ENCODE results near the gene KIF2C. TPM values are rescaled to one million over a fixed set of nuclear protein-coding genes. Genes with fewer than 3 reads are reported as not detected.

KIF2C gene
- total and polyA plus RNA-seq, 9 of the 15 experiments (the other 6 are each of a cell fraction or from before 2014, with no cell fraction given): 84.9 to 226 (median 169) TPM

DNA sequence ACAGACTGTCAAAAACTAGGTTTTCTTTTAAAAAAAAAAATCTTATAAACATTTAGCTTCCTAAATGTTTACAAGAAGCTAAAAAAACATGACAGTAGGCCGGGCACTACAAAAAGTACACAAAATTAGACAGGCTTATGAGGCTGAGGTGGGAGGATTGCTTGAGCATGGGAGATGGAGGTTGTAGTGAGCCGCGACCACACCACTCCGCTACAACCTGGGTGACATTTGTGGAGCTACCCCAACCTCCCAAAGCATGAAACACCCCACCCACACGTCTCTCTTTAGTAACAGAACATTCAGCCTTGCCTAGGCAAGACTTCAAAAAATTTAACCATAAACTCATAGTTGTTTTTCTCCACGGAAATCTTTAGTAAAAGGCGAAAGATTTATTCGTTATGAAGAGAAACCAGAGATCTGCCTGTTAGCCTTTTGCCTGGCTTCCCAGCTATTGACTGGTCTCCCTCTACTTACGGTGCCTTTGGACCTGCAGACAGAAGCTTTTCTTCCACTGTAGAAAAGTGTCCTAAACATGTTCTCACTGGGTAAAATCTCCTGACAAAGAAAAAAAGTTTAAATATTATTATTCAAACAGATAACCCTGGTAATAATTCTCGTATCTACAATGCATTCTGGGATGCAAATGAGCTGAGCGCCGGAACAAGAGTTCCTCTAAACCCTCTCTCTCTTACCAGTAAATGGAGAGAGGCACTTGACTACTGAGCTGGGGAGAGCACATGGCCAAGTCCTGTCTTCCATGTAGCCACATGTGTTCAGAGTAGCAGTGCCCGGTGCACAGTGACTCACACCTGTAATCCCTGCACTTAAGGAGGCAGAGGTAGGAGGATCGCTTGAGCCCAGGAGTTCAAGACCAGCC is 17.9 kb upstream of the KIF2C start (continued):
- TF ChIP-seq GABPB1 (CRISPR knock-in tag; IDR thresholded peaks at IDR 0.05): peak; percentile 91
- TF ChIP-seq ZNF217 (CRISPR knock-in tag; IDR thresholded peaks at IDR 0.05): peak; percentile 93
- peak; percentile 11 to 95 (median 91) for TF ChIP-seq YY1 (IDR thresholded peaks at IDR 0.05; ENCODE audit: borderline replicate concordance in 1 of 3, control insufficient read depth in 1 of 3, extremely low read depth in 1 of 3, insufficient read depth in 3 of 3, insufficient read length in 1 of 3, insufficient replicate concordance in 2 of 3, low read depth in 1 of 3, low read length in 2 of 3)
- peak; percentile 100 for TF ChIP-seq ZNF830 (CRISPR knock-in tag; IDR thresholded peaks at IDR 0.05)
- TF ChIP-seq FOXA3 (CRISPR knock-in tag; conservative IDR thresholded peaks at IDR 0.05 in 1 of 2, IDR thresholded peaks at IDR 0.05 in 1 of 2): peak; percentile 67 to 87
- TF ChIP-seq ZNF507 (tag; conservative IDR thresholded peaks at IDR 0.05): no peak
- peak; percentile 100 for TF ChIP-seq KDM5B (IDR thresholded peaks at IDR 0.05; ENCODE audit: insufficient replicate concordance, low read depth, low read length)
- TF ChIP-seq POLR2G (IDR thresholded peaks at IDR 0.05; ENCODE audit: low read depth, low read length): peak; percentile 93
- peak; percentile 93 for TF ChIP-seq SNRNP70 (optimal IDR thresholded peaks at IDR 0.05; ENCODE audit: low read depth, low read length)
- TF ChIP-seq, protein P1, sequence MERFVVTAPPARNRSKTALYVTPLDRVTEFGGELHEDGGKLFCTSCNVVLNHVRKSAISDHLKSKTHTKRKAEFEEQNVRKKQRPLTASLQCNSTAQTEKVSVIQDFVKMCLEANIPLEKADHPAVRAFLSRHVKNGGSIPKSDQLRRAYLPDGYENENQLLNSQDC (CRISPR knock-in tag; IDR thresholded peaks at IDR 0.05): peak; percentile 100
- TF ChIP-seq, protein P2, sequence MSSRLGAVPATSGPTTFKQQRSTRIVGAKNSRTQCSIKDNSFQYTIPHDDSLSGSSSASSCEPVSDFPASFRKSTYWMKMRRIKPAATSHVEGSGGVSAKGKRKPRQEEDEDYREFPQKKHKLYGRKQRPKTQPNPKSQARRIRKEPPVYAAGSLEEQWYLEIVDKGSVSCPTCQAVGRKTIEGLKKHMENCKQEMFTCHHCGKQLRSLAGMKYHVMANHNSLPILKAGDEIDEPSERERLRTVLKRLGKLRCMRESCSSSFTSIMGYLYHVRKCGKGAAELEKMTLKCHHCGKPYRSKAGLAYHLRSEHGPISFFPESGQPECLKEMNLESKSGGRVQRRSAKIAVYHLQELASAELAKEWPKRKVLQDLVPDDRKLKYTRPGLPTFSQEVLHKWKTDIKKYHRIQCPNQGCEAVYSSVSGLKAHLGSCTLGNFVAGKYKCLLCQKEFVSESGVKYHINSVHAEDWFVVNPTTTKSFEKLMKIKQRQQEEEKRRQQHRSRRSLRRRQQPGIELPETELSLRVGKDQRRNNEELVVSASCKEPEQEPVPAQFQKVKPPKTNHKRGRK (tag; IDR thresholded peaks at IDR 0.05): no peak
- TF ChIP-seq CREBBP (IDR thresholded peaks at IDR 0.05; ENCODE audit: low read depth, low read length): peak; percentile 100
- peak; percentile 90 for TF ChIP-seq E2F3 (CRISPR knock-in tag; IDR thresholded peaks at IDR 0.05)
- peak; percentile 94 for TF ChIP-seq ZNF354B (CRISPR knock-in tag; IDR thresholded peaks at IDR 0.05)
- peak; percentile 100 for TF ChIP-seq RNF2 (IDR thresholded peaks at IDR 0.05)
- peak; percentile 83; the same call in 1 of the 2 replicates for TF ChIP-seq HIVEP1 (CRISPR knock-in tag; IDR thresholded peaks at IDR 0.05)
- TF ChIP-seq, protein P3, sequence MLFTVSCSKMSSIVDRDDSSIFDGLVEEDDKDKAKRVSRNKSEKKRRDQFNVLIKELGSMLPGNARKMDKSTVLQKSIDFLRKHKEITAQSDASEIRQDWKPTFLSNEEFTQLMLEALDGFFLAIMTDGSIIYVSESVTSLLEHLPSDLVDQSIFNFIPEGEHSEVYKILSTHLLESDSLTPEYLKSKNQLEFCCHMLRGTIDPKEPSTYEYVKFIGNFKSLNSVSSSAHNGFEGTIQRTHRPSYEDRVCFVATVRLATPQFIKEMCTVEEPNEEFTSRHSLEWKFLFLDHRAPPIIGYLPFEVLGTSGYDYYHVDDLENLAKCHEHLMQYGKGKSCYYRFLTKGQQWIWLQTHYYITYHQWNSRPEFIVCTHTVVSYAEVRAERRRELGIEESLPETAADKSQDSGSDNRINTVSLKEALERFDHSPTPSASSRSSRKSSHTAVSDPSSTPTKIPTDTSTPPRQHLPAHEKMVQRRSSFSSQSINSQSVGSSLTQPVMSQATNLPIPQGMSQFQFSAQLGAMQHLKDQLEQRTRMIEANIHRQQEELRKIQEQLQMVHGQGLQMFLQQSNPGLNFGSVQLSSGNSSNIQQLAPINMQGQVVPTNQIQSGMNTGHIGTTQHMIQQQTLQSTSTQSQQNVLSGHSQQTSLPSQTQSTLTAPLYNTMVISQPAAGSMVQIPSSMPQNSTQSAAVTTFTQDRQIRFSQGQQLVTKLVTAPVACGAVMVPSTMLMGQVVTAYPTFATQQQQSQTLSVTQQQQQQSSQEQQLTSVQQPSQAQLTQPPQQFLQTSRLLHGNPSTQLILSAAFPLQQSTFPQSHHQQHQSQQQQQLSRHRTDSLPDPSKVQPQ (CRISPR knock-in tag; IDR thresholded peaks at IDR 0.05; ENCODE audit: borderline replicate concordance): no peak
- TF ChIP-seq GATAD2B (IDR thresholded peaks at IDR 0.05; ENCODE audit: borderline replicate concordance): peak; percentile 73
- TF ChIP-seq, protein P4, sequence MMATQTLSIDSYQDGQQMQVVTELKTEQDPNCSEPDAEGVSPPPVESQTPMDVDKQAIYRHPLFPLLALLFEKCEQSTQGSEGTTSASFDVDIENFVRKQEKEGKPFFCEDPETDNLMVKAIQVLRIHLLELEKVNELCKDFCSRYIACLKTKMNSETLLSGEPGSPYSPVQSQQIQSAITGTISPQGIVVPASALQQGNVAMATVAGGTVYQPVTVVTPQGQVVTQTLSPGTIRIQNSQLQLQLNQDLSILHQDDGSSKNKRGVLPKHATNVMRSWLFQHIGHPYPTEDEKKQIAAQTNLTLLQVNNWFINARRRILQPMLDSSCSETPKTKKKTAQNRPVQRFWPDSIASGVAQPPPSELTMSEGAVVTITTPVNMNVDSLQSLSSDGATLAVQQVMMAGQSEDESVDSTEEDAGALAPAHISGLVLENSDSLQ (IDR thresholded peaks at IDR 0.05): peak; percentile 54; the same call in 1 of the 2 replicates
- peak; percentile 83 for TF ChIP-seq JUND (IDR thresholded peaks at IDR 0.05; ENCODE audit: borderline replicate concordance, low read depth, low read length)
- TF ChIP-seq JUND (tag; IDR thresholded peaks at IDR 0.05; ENCODE audit: borderline replicate concordance, low read depth, low read length): peak; percentile 22; the same call in 1 of the 3 replicates
- peak; percentile 100 for TF ChIP-seq GABPB2 (CRISPR knock-in tag; conservative IDR thresholded peaks at IDR 0.05)

All from K562 (cell line).